HepG2 (cell line): ENCODE data around the gene RALY. TPM values are rescaled to one million over a fixed set of nuclear protein-coding genes. Genes with fewer than 3 reads are reported as not detected.

Experiments used
- ATAC-seq: fragments of 200-7000 bp; cut with Tn5 transposase; 3 replicates; pipeline ENCODE4 v1.9.1; 2020; ENCODE audit warnings: mild to moderate bottlenecking, moderate library complexity
- BruUV-seq: library from RNA; stranded (reverse); fragments of 400-500 nt; replicated peaks from 2 replicates; lab custom pipeline; 2021; lab: Mats Ljungman, UMichigan
- CTCF ChIA-PET: fragments of 300-600 bp; formaldehyde crosslinking; extraction: SDS; loops from one replicate; lab custom pipeline; 2021; ENCODE audit warnings: low total read pairs, inconsistent platforms, low intra/inter-chr PET ratio; lab: Yijun Ruan, JAX
- POLR2A ChIA-PET: fragments of 350-600 bp; sonication (Branson Sonifier 250); formaldehyde crosslinking; loops from one replicate; lab custom pipeline; 2020; ENCODE audit warnings: antibody characterized with exemption, inconsistent platforms; lab: Yijun Ruan, JAX
- DNase-seq: peaks from one replicate; pipeline ENCODE4 v3.0.0-alpha.2; 2015; ENCODE audit warnings: low spot score
- FAIRE-seq: peaks from 3 replicates; lab custom pipeline; 2011; peaks lifted over from hg19 to GRCh38; lab: Jason Lieb, UNC
- H2AFZ ChIP-seq: one replicate; pipeline ENCODE4 v1.6.1; 2011; ENCODE audit warnings: low read length, inconsistent platforms
- H3K27ac ChIP-seq: fragments of 300-600 bp; 3 replicates; pipeline ENCODE4 v1.8.0; 2011; ENCODE audit warnings: mixed run types, mild to moderate bottlenecking, mixed read lengths, low read length, inconsistent platforms; ENCODE audit not compliant: insufficient read depth; ENCODE audit errors: extremely low read length
- H3K27me3 ChIP-seq, 2 experiments: fragments of 200-600 bp in 1 of 2; 2 replicates in 1 of 2; 3 replicates in 1 of 2; pipeline versions ENCODE4 v1.6.0 to v1.8.0; 2011; ENCODE audit warnings: low read length in 2 of 2, mild to moderate bottlenecking in 2 of 2, moderate library complexity in 2 of 2, inconsistent platforms in 1 of 2; ENCODE audit not compliant: insufficient read depth in 2 of 2, control insufficient read depth in 1 of 2
- H3K36me3 ChIP-seq, 2 experiments: fragments of 200-600 bp in 1 of 2; replicated peaks in 1 of 2; 2 replicates in 1 of 2; 3 replicates in 1 of 2; pipeline versions ENCODE4 v1.5.1 to v1.8.0; 2011; ENCODE audit warnings: low read length in 2 of 2, inconsistent platforms in 1 of 2; ENCODE audit not compliant: insufficient read depth in 2 of 2, control insufficient read depth in 1 of 2
- H3K4me1 ChIP-seq: 2 replicates; pipeline ENCODE4 v1.5.1; 2012; ENCODE audit warnings: low read length, inconsistent platforms; ENCODE audit not compliant: insufficient read depth
- H3K4me2 ChIP-seq: 2 replicates; pipeline ENCODE4 v1.6.0; 2011; ENCODE audit warnings: low read depth, low read length, inconsistent platforms
- H3K4me3 ChIP-seq, 3 experiments: fragments of 200-600 bp in 1 of 3; sonication (generic), shearing (Covaris generic) in 1 of 3; replicated peaks in 1 of 3; 2 replicates each; pipeline ENCODE4 v1.5.1; 2011 to 2016; ENCODE audit warnings: low read length in 3 of 3, inconsistent platforms in 2 of 3, low read depth in 2 of 3, mild to moderate bottlenecking in 2 of 3, control low read depth in 1 of 3, mixed read lengths in 1 of 3; ENCODE audit not compliant: insufficient read depth in 1 of 3
- H3K79me2 ChIP-seq: one replicate; pipeline ENCODE4 v1.6.1; 2011; ENCODE audit warnings: low read length, inconsistent platforms; ENCODE audit not compliant: insufficient read depth
- H3K9ac ChIP-seq: 2 replicates; pipeline ENCODE4 v1.6.0; 2011; ENCODE audit warnings: mild to moderate bottlenecking, low read depth, low read length, inconsistent platforms; ENCODE audit not compliant: insufficient read depth
- H3K9me3 ChIP-seq: 2 replicates; pipeline ENCODE4 v1.5.1; 2012; ENCODE audit warnings: mild to moderate bottlenecking, low read length
- H4K20me1 ChIP-seq: 2 replicates; pipeline ENCODE4 v1.6.0; 2011; ENCODE audit warnings: inconsistent platforms, mild to moderate bottlenecking, low read length, moderate library complexity; ENCODE audit not compliant: insufficient read depth
- CEBPB ChIP-seq: IDR thresholded peaks from 2 replicates; pipeline ENCODE4 v1.6.1; 2011; ENCODE audit warnings: low read depth, low read length, improper control_type of control experiment, borderline replicate concordance
- FOXM1 ChIP-seq: sonication (generic); formaldehyde crosslinking; IDR thresholded peaks from 2 replicates; pipeline ENCODE4 v1.5.0; 2020; ENCODE audit warnings: missing genetic modification reagents
- FOXO4 ChIP-seq: sonication (generic); formaldehyde crosslinking; conservative IDR thresholded peaks from 2 replicates; pipeline ENCODE4 v1.8.1; 2023; ENCODE audit warnings: missing genetic modification reagents
- HCFC1 ChIP-seq: fragments of 150-350 bp; IDR thresholded peaks from 2 replicates; pipeline ENCODE4 v1.6.1; 2014; ENCODE audit warnings: low read depth, low read length
- ISX ChIP-seq: sonication (generic); formaldehyde crosslinking; conservative IDR thresholded peaks from 2 replicates; pipeline ENCODE4 v1.5.0; 2020; ENCODE audit warnings: missing genetic modification reagents
- TMF1 ChIP-seq: sonication (generic); formaldehyde crosslinking; IDR thresholded peaks from 2 replicates; pipeline ENCODE4 v1.8.1; 2022; ENCODE audit warnings: low read depth, missing genetic modification reagents
- ZNF605 ChIP-seq: sonication (generic); formaldehyde crosslinking; IDR thresholded peaks from 2 replicates; pipeline ENCODE4 v1.8.0; 2022; ENCODE audit warnings: mild to moderate bottlenecking, missing genetic modification reagents
- ZNF737 ChIP-seq: sonication (generic); formaldehyde crosslinking; IDR thresholded peaks from 2 replicates; pipeline ENCODE4 v1.5.0; 2020; ENCODE audit warnings: missing genetic modification reagents, mild to moderate bottlenecking, borderline replicate concordance
- WGBS: methylation state at CpG from one replicate; pipeline ENCODE4 v1.1.6; 2017; ENCODE audit warnings: low lambda C conversion rate; 5-methylcytosine and 5-hydroxymethylcytosine counted together
- in situ Hi-C: cut with HindIII; loops from 2 replicates; pipeline ENCODE4 v1.10.0; 2017; ENCODE audit warnings: low pct_unique_long_range_greater_than_20kb; ENCODE audit not compliant: extremely low pct_ligation_motif_present
- intact Hi-C: fragments of 100-400 bp; cut with micrococcal nuclease; formaldehyde crosslinking; loops from one replicate; pipeline ENCODE4 v1.10.0; 2022; ENCODE audit not compliant: unreplicated experiment
- polyA plus RNA-seq, 8 experiments: library from polyadenylated mRNA; depleted of rRNA in 3 of 8; stranded (reverse) in 7 of 8; unstranded in 1 of 8; fragments of >200 nt; fragmentation: Illumina TruSeq in 4 of 8; extraction: Trizol in 4 of 8; gene quantifications; 2 replicates each; pipeline versions ENCODE4 v1.2.1 to v1.2.3, GENCODE V29; 2011 to 2016; ENCODE audit warnings: low read depth in 4 of 8, missing spikeins in 1 of 8, mixed read lengths in 1 of 8; ENCODE audit not compliant: insufficient read depth in 1 of 8
- total RNA-seq, 5 experiments: library from RNA; depleted of rRNA; stranded (reverse); fragments of >200 nt; fragmentation: Illumina TruSeq; extraction: Trizol; gene quantifications; 2 replicates each; pipeline ENCODE4 v1.2.3, GENCODE V29; 2016; ENCODE audit warnings: low read depth in 1 of 5

Gene RALY
- total and polyA plus RNA-seq, 2 of the 13 experiments (the other 11 are each of a cell fraction or from before 2014, with no cell fraction given): 178 to 186 TPM

- peaks cover 0 to 12% of the 10 kb centered on the region in 2 experiments; a peak in 1 of 5 replicates for H3K27me3 ChIP-seq
- TF ChIP-seq ZNF605 (CRISPR knock-in tag): no peak
- no peak for TF ChIP-seq FOXM1 (CRISPR knock-in tag)
- TF ChIP-seq ISX (CRISPR knock-in tag): no peak
- no peak for TF ChIP-seq HCFC1
- peak; percentile 71 for TF ChIP-seq CEBPB
- TF ChIP-seq TMF1 (CRISPR knock-in tag): no peak
- TF ChIP-seq FOXO4 (CRISPR knock-in tag): 0 out of 2 replicates have a peak, but pooled peaks have one; percentile 67
- TF ChIP-seq ZNF737: no peak
- TF ChIP-seq, all 625 proteins: peak for 2
- POLR2A ChIA-PET: interaction anchor here (0.6 to 4.2 kb wide), 3 partner anchors 8 to 1601 kb away, joined by 3 to 27 read pairs (median 3); no protein-coding TSS in a partner anchor
- Histone ChIP-seq H4K20me1 (no peaks in the 10 kb centered on the region), H3K9ac (no peak overlapping the region), H3K4me2 (no peak overlapping the region), H3K4me1 (no peaks in the 10 kb centered on the region), H3K27ac (no peak overlapping the region), H3K79me2 (no peaks in the 10 kb centered on the region), H3K36me3 (no peaks in the 10 kb centered on the region), H3K9me3 (no peaks in the 10 kb centered on the region), H3K4me3 (no peak overlapping the region), H2AFZ (no peak overlapping the region)
- 63% methylated on average over 7 of the region's 7 CpGs for WGBS
- CTCF ChIA-PET: no interaction called here
- no peak for FAIRE-seq
- intact Hi-C loops (no loop called here), in situ Hi-C loops (no loop called here)
- BruUV-seq: no TSS peak
- no peak for ATAC-seq
- DNase-seq: no peak
Measured at GRCh38 chr20:33984182-33984719, 9.5 kb upstream of the RALY start.
